CD14-positive monocyte (primary cell): ENCODE measurements around the gene EXPH5. TPM values are rescaled to one million over a fixed set of nuclear protein-coding genes. Genes with fewer than 3 reads are reported as not detected.

Experiments
- DNase-seq, 3 donors: peaks; one replicate each; pipeline ENCODE4 v3.0.0-alpha.2; 2011 to 2022
- H2AFZ ChIP-seq: 2 replicates; pipeline ENCODE4 v1.6.0; 2012; ENCODE audit warnings: mild to moderate bottlenecking, low read depth, low read length, inconsistent platforms; ENCODE audit not compliant: insufficient read depth, poor library complexity, severe bottlenecking
- H3K27ac ChIP-seq, 2 donors: 1 replicate in 1 of 2; 2 replicates in 1 of 2; pipeline ENCODE4 v1.5.1; 2012 to 2013; ENCODE audit warnings: low read length in 2 of 2, control low read depth in 1 of 2, inconsistent platforms in 1 of 2, low read depth in 1 of 2, mild to moderate bottlenecking in 1 of 2
- H3K27me3 ChIP-seq, 2 donors: one replicate each; pipeline versions ENCODE4 v1.6.0 to v1.6.1; 2011 to 2013; ENCODE audit warnings: low read length in 2 of 2; ENCODE audit not compliant: control insufficient read depth in 2 of 2, insufficient read depth in 2 of 2
- H3K36me3 ChIP-seq, 2 donors: replicated peaks in 1 of 2; 1 replicate in 1 of 2; 2 replicates in 1 of 2; pipeline versions ENCODE4 v1.5.1 to v1.6.1; 2012 to 2013; ENCODE audit warnings: low read length in 2 of 2, control low read depth in 1 of 2, inconsistent platforms in 1 of 2, mild to moderate bottlenecking in 1 of 2; ENCODE audit not compliant: insufficient read depth in 2 of 2, control insufficient read depth in 1 of 2
- H3K4me1 ChIP-seq, 2 donors: 1 replicate in 1 of 2; 2 replicates in 1 of 2; pipeline versions ENCODE4 v1.5.1 to v1.6.1; 2012 to 2013; ENCODE audit warnings: low read length in 2 of 2, control low read depth in 1 of 2, inconsistent platforms in 1 of 2, mild to moderate bottlenecking in 1 of 2, moderate library complexity in 1 of 2; ENCODE audit not compliant: insufficient read depth in 2 of 2, control insufficient read depth in 1 of 2
- H3K4me2 ChIP-seq: replicated peaks from 2 replicates; pipeline ENCODE3; 2012; ENCODE audit warnings: low read length, moderate library complexity, mild to moderate bottlenecking; ENCODE audit not compliant: poor library complexity, severe bottlenecking; ENCODE audit errors: extremely low read depth
- H3K4me3 ChIP-seq, 3 experiments: fragments of 200-600 bp in 1 of 3; sonication (generic) in 1 of 3; replicated peaks in 1 of 3; 1 replicate in 2 of 3; 2 replicates in 1 of 3; pipeline ENCODE4 v1.5.1; 2011 to 2013; ENCODE audit warnings: low read length in 3 of 3, mild to moderate bottlenecking in 3 of 3, control low read depth in 2 of 3, low read depth in 2 of 3, inconsistent platforms in 1 of 3, moderate library complexity in 1 of 3
- H3K79me2 ChIP-seq: 2 replicates; pipeline ENCODE4 v1.6.0; 2012; ENCODE audit warnings: mild to moderate bottlenecking, control low read depth, inconsistent platforms, low read length, moderate library complexity; ENCODE audit not compliant: insufficient read depth
- H3K9ac ChIP-seq: 2 replicates; pipeline ENCODE4 v1.6.0; 2017; ENCODE audit warnings: low read length, mild to moderate bottlenecking; ENCODE audit not compliant: insufficient read depth, poor library complexity, severe bottlenecking
- H3K9me3 ChIP-seq, 2 donors: replicated peaks in 1 of 2; 1 replicate in 1 of 2; 2 replicates in 1 of 2; pipeline versions ENCODE4 v1.5.1 to v1.6.1; 2012 to 2013; ENCODE audit warnings: low read length in 2 of 2, control low read depth in 1 of 2; ENCODE audit not compliant: control insufficient read depth in 1 of 2, insufficient read depth in 1 of 2
- H4K20me1 ChIP-seq: 2 replicates; pipeline ENCODE4 v1.6.0; 2012; ENCODE audit warnings: mild to moderate bottlenecking, low read length, control low read depth, moderate library complexity; ENCODE audit not compliant: insufficient read depth
- H3K27ac Mint-ChIP-seq, 7 donors: one replicate each; pipeline ENCODE4 v1.8.0; 2020; ENCODE audit warnings: mild to moderate bottlenecking in 7 of 7, mixed read lengths in 7 of 7, moderate library complexity in 6 of 7, inconsistent platforms in 2 of 7
- H3K27me3 Mint-ChIP-seq, 3 donors: one replicate each; pipeline ENCODE4 v1.8.0; 2021 to 2022; ENCODE audit warnings: low read depth in 3 of 3, mild to moderate bottlenecking in 3 of 3, mixed read lengths in 3 of 3, moderate library complexity in 3 of 3, inconsistent platforms in 1 of 3
- H3K36me3 Mint-ChIP-seq, 2 donors: one replicate each; pipeline ENCODE4 v1.8.0; 2020; ENCODE audit warnings: mixed read lengths in 2 of 2, inconsistent platforms in 1 of 2, mild to moderate bottlenecking in 1 of 2
- H3K4me1 Mint-ChIP-seq: one replicate; pipeline ENCODE4 v1.8.0; 2020; ENCODE audit warnings: mild to moderate bottlenecking, mixed read lengths
- H3K4me3 Mint-ChIP-seq, 2 donors: one replicate each; pipeline ENCODE4 v1.8.0; 2020; ENCODE audit warnings: mild to moderate bottlenecking in 2 of 2, mixed read lengths in 2 of 2, moderate library complexity in 1 of 2
- H3K9me3 Mint-ChIP-seq, 7 donors: one replicate each; pipeline ENCODE4 v1.8.0; 2020 to 2022; ENCODE audit warnings: mixed read lengths in 7 of 7, mild to moderate bottlenecking in 6 of 7, moderate library complexity in 6 of 7, inconsistent platforms in 2 of 7
- WGBS: methylation state at CpG from one replicate; pipeline ENCODE4 v1.1.5; 2013; ENCODE audit warnings: missing lambda C conversion rate; ENCODE audit not compliant: insufficient coverage; 5-methylcytosine and 5-hydroxymethylcytosine counted together
- intact Hi-C, 2 donors: fragments of 100-400 bp; cut with micrococcal nuclease; formaldehyde crosslinking; loops; one replicate each; pipeline versions ENCODE4 v1.15.0 to v1.15.1; 2023
- polyA plus RNA-seq, 3 donors: library from polyadenylated mRNA; depleted of rRNA in 1 of 3; unstranded in 2 of 3; stranded (reverse) in 1 of 3; fragments of 300-500 nt in 2 of 3; fragments of >200 nt in 1 of 3; fragmentation: Illumina TruSeq in 2 of 3; gene quantifications; 1 replicate in 2 of 3; 2 replicates in 1 of 3; pipeline ENCODE4 v1.2.3, GENCODE V29; 2012 to 2021
- TF ChIP-seq, protein P1 (sequence below): fragments of 200-600 bp; IDR thresholded peaks from one replicate; pipeline ENCODE4 v1.8.0; 2022; ENCODE audit warnings: antibody characterized with exemption, mild to moderate bottlenecking

Gene EXPH5
- polyA plus RNA-seq, 3 donors: 0.05 to 0.17 TPM; not detected in 1

DNA sequence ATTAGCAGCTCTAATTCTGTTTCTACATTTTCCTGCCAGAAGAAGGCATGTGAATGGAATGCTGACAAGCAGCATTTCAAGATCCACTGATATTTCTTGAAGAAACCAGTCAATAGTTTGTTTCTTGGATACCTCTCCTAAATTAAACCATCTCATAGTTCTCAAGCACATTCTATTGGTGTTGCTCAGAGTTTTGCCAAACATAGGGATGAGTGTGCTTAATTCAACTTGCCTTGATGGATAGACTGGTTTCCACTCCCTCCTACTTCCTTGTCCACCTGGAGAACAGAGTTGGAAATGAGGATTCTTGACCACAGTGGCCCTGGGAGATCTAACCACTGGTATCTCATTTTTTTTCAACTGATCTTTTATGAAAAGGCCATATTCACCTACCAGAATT, 41.5 kb upstream of the EXPH5 start:
- DNase-seq: no peak
- H3K9me3 ChIP-seq: no peaks in the 10 kb centered on the region
- H3K36me3 ChIP-seq: no peaks in the 10 kb centered on the region
- no peaks in the 10 kb centered on the region for H3K79me2 ChIP-seq
- no peaks in the 10 kb centered on the region for H4K20me1 ChIP-seq
- H3K27ac Mint-ChIP-seq: no peak overlapping the region
- no peak overlapping the region for H3K9ac ChIP-seq
- H2AFZ ChIP-seq: no peak overlapping the region
- H3K36me3 Mint-ChIP-seq: no peaks in the 10 kb centered on the region
- no peaks in the 10 kb centered on the region for H3K4me1 ChIP-seq
- H3K27me3 Mint-ChIP-seq: peaks cover 8 to 14% (median 12%) of the 10 kb centered on the region in 3 donors
- peaks cover 0 to 1% (median 0%) of the 10 kb centered on the region in 7 donors for H3K9me3 Mint-ChIP-seq
- no peaks in the 10 kb centered on the region for H3K4me1 Mint-ChIP-seq
- TF ChIP-seq, protein P1, sequence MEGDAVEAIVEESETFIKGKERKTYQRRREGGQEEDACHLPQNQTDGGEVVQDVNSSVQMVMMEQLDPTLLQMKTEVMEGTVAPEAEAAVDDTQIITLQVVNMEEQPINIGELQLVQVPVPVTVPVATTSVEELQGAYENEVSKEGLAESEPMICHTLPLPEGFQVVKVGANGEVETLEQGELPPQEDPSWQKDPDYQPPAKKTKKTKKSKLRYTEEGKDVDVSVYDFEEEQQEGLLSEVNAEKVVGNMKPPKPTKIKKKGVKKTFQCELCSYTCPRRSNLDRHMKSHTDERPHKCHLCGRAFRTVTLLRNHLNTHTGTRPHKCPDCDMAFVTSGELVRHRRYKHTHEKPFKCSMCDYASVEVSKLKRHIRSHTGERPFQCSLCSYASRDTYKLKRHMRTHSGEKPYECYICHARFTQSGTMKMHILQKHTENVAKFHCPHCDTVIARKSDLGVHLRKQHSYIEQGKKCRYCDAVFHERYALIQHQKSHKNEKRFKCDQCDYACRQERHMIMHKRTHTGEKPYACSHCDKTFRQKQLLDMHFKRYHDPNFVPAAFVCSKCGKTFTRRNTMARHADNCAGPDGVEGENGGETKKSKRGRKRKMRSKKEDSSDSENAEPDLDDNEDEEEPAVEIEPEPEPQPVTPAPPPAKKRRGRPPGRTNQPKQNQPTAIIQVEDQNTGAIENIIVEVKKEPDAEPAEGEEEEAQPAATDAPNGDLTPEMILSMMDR: no peak
- peaks cover 2 to 6% of the 10 kb centered on the region in 2 donors for H3K27me3 ChIP-seq
- intact Hi-C loops: no loop called here
- no peak overlapping the region for H3K4me2 ChIP-seq
- H3K4me3 ChIP-seq: no peak overlapping the region
- no peak overlapping the region for H3K4me3 Mint-ChIP-seq
- no peak overlapping the region for H3K27ac ChIP-seq

- intact Hi-C loops: no loop called here
- Mint-ChIP-seq H3K9me3 (peaks cover 9 to 21% (median 16%) of the 10 kb centered on the region in 7 donors), H3K27me3 (peaks cover 2 to 11% (median 9%) of the 10 kb centered on the region in 3 donors), H3K4me3 (no peak overlapping the region), H3K36me3 (no peaks in the 10 kb centered on the region), H3K4me1 (no peaks in the 10 kb centered on the region), H3K27ac (no peak overlapping the region)
- no peak for DNase-seq
- Histone ChIP-seq H3K4me3 (no peak overlapping the region), H3K36me3 (no peaks in the 10 kb centered on the region), H3K9me3 (peaks cover 12 to 19% of the 10 kb centered on the region in 2 donors), H2AFZ (no peak overlapping the region), H3K27ac (no peak overlapping the region), H3K9ac (no peak overlapping the region), H3K4me1 (no peaks in the 10 kb centered on the region), H3K79me2 (no peaks in the 10 kb centered on the region), H3K4me2 (no peak overlapping the region), H4K20me1 (no peaks in the 10 kb centered on the region), H3K27me3 (peaks cover 2 to 6% of the 10 kb centered on the region in 2 donors)
- TF ChIP-seq, protein P1: no peak
- WGBS: no CpG with 5 or more reads among the region's 2 CpGs
Observed at GRCh38 chr11:108632041-108632704, 38.6 kb upstream of the EXPH5 start.
